IPS-18c (cell line): ENCODE data around the gene KCNC1.

Source experiments
- H3K4me3 ChIP-seq: 2 replicates; pipeline ENCODE4 v1.7.0; 2013; ENCODE audit warnings: low read depth, mild to moderate bottlenecking, low read length, moderate library complexity; ENCODE audit not compliant: insufficient read depth
- H3K9me3 ChIP-seq: one replicate; pipeline ENCODE4 v1.6.1; 2013; ENCODE audit warnings: mild to moderate bottlenecking, low read length, moderate library complexity; ENCODE audit not compliant: control insufficient read depth, insufficient read depth

KCNC1 gene

GRCh38 chr11:17745023-17745772, 10.6 kb downstream of the KCNC1 start:
- Histone ChIP-seq H3K9me3 (peaks cover 2% of the 10 kb centered on the region), H3K4me3 (no peak overlapping the region)

GRCh38 chr11:17746096-17746495, 11.5 kb downstream of the KCNC1 start:
- H3K9me3 ChIP-seq, result no peaks in the 10 kb centered on the region

DNA sequence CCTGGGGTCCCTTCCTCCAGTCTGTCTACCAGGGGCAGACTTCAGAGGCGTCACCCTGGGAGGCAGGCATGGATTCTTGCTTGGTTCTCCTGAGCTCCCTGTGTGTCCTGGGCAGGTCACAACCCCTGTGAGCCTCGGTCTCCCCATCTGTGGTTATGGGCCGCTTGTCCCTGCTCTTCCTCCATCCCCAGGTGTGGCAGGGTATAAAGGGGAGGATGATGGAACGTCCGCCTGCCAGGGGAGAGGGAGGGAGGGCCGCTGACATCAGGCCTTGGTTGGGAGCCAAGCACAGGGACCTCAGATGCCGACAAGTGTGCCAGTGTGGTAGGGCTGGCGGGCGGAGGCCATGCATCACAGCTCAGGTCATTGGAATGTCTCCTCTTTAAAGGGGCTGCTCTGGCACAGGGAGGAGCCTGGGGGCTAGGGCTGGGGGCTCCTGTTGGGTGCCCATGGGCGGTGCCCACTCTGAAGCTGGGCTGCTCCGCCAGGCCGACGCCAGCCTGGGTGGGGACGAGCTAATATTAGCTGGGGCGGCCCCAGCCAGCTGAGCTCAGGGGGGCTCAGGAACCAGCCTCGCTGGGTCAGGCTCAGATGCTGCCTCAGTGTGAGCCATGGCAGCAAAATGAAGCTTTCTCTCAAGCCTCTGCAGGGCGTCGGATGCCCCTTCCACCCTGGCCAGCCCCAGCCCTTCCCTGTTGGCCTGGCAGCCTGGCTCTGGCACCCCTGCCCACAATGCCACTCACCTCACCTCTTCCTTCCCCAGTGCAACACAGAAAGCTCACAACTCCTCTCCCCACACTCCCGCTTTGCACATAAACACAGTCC, 12.8 kb downstream of the KCNC1 start:
- Histone ChIP-seq H3K4me3 (no peak overlapping the region), H3K9me3 (no peaks in the 10 kb centered on the region)

More at GRCh38 chr11:17746096-17746495, 11.5 kb downstream of the KCNC1 start:
- no peak overlapping the region for H3K4me3 ChIP-seq

DNA sequence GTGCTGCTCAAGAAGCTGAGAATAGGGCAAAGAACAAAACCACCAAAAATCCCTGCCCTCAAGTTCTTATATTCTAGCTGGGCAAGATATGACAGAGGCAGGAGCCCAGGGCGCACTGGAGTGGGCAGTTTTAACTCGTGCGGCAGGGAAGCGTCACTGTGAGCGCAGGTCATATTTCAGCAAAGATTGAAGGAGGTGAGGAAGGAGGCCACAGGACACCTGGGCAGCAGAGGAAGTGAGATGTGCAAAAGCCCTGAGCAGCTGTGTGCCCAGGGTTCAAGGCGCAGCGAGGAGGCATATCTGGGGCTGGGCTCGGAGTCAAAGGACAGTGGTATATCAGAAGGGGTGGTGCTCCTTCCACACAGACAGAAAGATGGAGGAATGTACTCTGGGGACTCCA, 13.5 kb downstream of the KCNC1 start:
- Histone ChIP-seq H3K9me3 (no peaks in the 10 kb centered on the region), H3K4me3 (no peak overlapping the region)

DNA sequence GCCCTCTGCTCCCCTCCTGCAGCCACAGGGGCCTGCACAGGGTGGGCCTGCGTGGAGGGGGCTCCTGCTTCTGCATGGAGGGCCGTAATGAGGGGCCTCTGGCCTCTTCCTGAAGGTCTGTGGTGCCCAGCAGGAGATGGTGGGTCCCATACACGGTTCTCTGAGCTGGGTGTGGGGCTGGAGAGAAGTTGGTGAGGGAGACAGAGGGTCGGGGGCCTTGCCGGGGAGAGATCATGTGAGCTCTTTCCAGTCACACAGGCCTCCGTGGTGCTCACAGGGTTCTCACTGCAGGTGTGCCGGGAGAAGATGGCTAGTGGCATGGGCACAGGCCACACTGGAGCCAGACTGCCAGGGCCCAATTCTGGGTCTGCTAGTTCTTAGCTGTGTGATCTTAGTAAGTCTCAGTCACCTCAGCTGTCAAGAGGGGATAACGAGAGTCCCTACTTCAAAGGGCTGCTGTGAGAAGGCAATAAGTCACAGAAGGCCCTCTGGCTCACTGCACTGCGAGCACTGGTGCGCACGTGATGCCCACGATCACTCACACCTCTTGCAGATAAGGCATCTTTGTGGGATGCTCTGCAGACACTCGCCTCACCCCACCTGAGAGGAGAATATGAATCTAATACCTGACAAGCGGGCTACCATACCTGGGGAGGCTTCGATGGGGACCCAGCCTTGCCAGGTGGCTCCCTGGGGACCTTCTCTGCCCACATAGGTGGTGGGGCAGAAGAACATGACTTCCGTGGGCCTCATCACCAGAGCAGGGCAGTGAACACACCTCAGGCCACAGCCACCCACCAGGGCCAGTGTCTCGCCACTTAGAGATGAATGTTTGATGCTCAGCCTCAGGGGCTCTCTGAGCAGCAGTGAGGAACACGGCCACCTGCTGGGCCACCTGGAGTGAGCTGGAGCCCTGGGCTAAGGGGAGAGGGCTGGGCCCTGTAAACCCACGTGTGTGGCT, 14.5 kb downstream of the KCNC1 start:
- H3K9me3 ChIP-seq, result no peaks in the 10 kb centered on the region
- no peak overlapping the region for H3K4me3 ChIP-seq

- Histone ChIP-seq H3K9me3 (no peaks in the 10 kb centered on the region), H3K4me3 (no peak overlapping the region)
Measured at GRCh38 chr11:17750013-17750800, 15.6 kb downstream of the KCNC1 start.

DNA sequence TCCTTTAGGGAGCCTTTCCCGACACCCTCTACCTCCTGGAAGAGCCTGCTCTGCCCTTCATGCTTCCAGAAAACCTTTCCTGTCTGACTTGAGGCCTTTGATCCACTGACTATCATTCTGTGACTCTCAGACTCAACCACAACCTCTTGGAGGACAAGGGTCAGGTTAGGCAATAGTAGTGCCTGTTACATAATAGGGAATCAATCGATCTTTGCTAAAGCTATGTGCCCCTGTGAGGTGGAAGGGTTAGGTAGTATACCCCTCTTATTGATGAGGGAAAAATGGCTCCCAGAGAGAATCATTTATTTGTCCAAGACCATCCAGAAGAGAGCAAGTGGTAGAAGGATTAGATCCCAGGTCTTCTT, 16.2 kb downstream of the KCNC1 start:
- no peaks in the 10 kb centered on the region for H3K9me3 ChIP-seq
- H3K4me3 ChIP-seq, result no peak overlapping the region

GRCh38 chr11:17751558-17751957, 17.0 kb downstream of the KCNC1 start:
- Histone ChIP-seq H3K9me3 (no peaks in the 10 kb centered on the region), H3K4me3 (no peak overlapping the region)

- no peaks in the 10 kb centered on the region for H3K9me3 ChIP-seq
- no peak overlapping the region for H3K4me3 ChIP-seq
Measured at GRCh38 chr11:17752144-17752543, 17.6 kb downstream of the KCNC1 start.

DNA sequence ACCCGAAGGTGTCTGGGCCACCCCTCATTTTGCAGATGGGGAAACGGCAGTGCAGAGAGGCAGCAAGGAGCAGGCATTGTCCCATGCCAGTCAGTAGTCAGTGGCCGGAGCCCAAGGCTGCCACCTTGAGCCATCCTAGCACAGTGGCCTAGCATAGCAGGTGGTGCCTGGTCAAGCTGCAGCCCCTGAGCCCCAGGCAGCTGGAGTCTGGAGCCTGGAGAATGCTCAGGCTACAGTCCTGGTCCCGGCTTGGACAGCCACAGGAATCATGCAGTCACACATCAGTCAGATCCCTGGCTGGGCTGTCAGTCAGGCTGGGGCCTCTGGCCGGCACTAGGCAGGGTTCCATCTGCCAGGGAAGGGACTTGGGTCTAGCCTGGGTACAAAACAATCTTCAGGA, 18.6 kb downstream of the KCNC1 start:
- no peaks in the 10 kb centered on the region for H3K9me3 ChIP-seq
- H3K4me3 ChIP-seq, result no peak overlapping the region

- H3K9me3 ChIP-seq, result no peaks in the 10 kb centered on the region
- no peak overlapping the region for H3K4me3 ChIP-seq
Measured at GRCh38 chr11:17753641-17754040, 19.1 kb downstream of the KCNC1 start.

DNA sequence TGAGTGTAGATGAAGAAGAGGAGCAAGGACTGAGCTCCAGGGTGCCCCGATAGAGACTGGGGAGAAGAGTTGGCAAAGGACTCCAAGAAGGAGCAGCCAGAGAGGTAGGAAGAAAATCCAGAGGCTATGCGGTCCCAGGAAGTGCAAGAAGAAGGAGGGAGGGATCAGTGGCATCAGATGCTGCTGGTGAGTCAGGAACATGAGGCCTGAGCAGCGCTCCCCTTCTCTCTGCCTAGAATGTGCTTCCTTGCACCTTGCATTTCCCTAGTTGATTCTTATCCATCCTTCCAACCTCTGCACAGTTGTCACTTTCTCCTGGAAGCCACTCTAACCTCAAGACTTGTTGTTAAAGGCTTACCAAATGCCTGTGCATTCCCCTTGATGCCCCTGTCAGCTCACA, 21.3 kb downstream of the KCNC1 start:
- Histone ChIP-seq H3K9me3 (no peaks in the 10 kb centered on the region), H3K4me3 (no peak overlapping the region)

- Histone ChIP-seq H3K9me3 (no peaks in the 10 kb centered on the region), H3K4me3 (no peak overlapping the region)
Measured at GRCh38 chr11:17760102-17761029, 25.8 kb downstream of the KCNC1 start.

GRCh38 chr11:17762309-17762974, 27.9 kb downstream of the KCNC1 start:
- Histone ChIP-seq H3K4me3 (no peak overlapping the region), H3K9me3 (no peaks in the 10 kb centered on the region)

DNA sequence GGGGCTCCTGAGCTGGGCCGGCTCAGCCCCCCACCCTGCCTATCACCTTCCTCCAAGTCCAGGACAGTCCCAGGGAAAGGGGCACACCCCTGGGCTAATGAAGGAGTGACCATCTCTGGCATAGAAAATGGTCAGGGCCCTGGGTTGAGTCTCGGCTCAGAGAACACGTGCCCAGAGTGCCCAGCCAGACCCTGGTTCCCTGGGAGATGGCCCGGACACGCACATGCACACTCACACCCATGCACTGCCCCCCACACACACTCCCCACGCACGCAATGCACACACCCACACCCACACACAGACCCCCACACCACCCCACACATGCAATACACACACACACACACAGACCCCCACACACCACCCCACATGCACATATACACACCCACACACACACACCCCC, 28.7 kb downstream of the KCNC1 start:
- Histone ChIP-seq H3K4me3 (no peak overlapping the region), H3K9me3 (no peaks in the 10 kb centered on the region)
